ENCODE results near the gene RSL24D1.

RSL24D1 gene

DNA sequence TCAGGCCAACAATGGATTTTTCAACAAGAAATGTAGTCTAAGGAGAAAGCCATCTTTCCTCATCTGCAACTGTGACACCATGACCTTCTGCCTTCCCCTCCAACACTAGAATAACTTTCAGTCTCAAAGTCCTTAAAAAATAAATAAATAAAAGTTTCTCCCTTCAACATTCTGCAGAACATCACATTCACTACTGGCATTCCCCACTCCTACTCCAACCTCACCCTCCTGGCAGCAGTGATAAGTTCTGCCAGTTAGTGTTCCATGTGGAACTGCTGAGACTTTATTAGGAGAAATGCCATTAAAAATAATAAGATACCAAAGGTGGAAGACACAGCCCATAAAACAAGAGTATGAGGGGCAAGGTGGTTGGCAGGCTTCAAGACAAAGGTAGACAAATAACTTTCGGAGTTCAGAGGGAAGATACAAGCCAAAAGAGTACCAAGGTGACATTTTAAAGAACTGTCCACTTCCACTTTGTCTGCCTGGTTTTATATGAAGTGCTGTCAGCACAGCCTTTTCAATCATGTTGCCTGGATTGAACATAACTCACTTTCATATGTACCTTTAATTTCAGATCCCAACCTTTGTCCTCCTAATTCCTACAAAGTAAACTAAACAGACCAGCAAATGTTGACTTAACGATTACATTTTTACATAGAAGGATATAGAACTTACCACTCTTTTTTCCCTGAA, 37.5 kb upstream of the RSL24D1 start:
- Histone ChIP-seq H3K4me1 (ENCODE audit: control insufficient read depth, insufficient read depth, low read length) (0 out of 2 replicates have a peak, but pooled peaks cover 5% of the 10 kb centered on the region), H3K9ac (ENCODE audit: low read length) (no peak overlapping the region), H3K4me3 (ENCODE audit: low read depth, low read length) (no peak overlapping the region), H3K36me3 (ENCODE audit: control insufficient read depth, insufficient read depth, low read length) (no peaks in the 10 kb centered on the region), H3K9me3 (ENCODE audit: control insufficient read depth, insufficient read depth, low read depth, low read length) (no peaks in the 10 kb centered on the region), H3K27ac (ENCODE audit: low read depth, low read length) (no peak overlapping the region), H3K27me3 (ENCODE audit: control insufficient read depth, insufficient read depth, low read length) (no peaks in the 10 kb centered on the region)

DNA sequence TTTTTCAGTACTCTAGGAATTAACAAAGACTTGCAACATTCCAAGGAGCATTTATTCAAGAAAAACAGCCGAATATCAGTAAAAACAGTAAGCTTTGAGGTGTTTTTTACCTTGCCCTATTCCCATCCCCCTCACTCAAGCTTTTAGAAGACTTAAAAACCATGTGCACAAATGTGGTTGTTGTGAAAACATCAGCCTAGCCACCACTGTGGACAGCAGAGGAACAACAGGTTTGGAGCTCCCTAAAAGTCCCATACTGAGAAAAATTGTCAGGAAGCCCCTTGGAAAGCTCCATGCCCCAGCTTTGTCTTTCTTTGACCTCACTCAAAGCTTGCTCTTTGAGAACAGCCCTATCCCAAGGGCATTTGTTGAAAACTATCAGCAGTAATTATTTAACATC, 34.7 kb upstream of the RSL24D1 start:
- no peaks in the 10 kb centered on the region for H3K27me3 ChIP-seq (ENCODE audit: control insufficient read depth, insufficient read depth, low read length)
- no peak overlapping the region for H3K4me3 ChIP-seq (ENCODE audit: low read depth, low read length)
- H3K9me3 ChIP-seq (ENCODE audit: control insufficient read depth, insufficient read depth, low read depth, low read length): no peaks in the 10 kb centered on the region
- H3K4me1 ChIP-seq (ENCODE audit: control insufficient read depth, insufficient read depth, low read length): 0 out of 2 replicates have a peak, but pooled peaks cover 5% of the 10 kb centered on the region
- no peaks in the 10 kb centered on the region for H3K36me3 ChIP-seq (ENCODE audit: control insufficient read depth, insufficient read depth, low read length)
- no peak overlapping the region for H3K27ac ChIP-seq (ENCODE audit: low read depth, low read length)
- H3K9ac ChIP-seq (ENCODE audit: low read length): no peak overlapping the region

DNA sequence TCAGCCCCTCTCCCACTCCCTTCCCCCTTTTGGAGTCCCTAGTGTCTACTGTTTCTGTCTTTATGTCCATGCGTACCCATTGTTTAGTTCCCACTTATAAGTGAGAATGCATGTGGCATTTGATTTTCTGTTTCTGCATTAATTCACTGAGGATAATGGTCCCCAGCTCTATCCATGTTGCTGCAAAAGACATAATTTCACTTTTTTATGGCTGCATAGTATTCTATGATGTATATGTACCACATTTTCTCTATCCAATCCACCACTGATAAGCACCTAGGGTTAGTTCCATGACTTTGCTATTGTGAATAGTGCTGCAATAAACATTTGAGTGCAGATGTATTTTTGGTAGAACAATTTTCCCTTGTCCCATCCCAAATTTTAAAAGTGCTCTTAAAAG, 34.2 kb upstream of the RSL24D1 start:
- Histone ChIP-seq H3K4me1 (ENCODE audit: control insufficient read depth, insufficient read depth, low read length) (0 out of 2 replicates have a peak, but pooled peaks cover 5% of the 10 kb centered on the region), H3K4me3 (ENCODE audit: low read depth, low read length) (no peak overlapping the region), H3K27ac (ENCODE audit: low read depth, low read length) (no peak overlapping the region)

DNA sequence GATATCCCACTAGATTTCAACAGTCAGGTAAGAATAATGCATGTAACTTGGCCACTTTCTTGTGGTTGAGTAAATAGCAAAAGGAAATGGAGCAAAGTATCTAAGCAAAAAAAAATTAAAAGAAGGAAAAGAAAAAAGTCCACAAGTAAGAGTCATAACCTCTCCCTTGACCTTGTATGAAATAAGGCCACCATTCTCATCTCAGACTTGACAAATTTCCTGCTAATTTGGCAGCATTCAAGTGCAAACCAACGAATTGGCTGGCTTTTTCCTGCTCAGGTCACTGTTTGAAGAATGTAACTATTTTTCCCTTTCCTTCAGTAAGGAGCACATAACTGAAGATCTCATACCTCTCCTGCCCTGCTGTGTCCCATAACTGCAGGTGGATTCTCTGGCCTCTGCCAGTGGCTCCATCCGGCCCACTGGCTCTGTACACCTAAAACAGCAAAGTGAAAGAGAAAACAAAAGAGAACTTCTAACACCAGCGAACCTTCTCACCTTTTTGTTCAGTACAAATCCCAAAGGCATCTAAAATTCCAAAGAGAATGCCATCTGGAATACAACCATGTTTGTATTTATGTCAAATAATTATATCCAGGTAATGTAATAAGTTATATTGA, 33.4 kb upstream of the RSL24D1 start:
- Histone ChIP-seq H3K27me3 (ENCODE audit: control insufficient read depth, insufficient read depth, low read length) (no peaks in the 10 kb centered on the region), H3K4me3 (ENCODE audit: low read depth, low read length) (no peak overlapping the region), H3K27ac (ENCODE audit: low read depth, low read length) (no peak overlapping the region), H3K9ac (ENCODE audit: low read length) (no peak overlapping the region), H3K9me3 (ENCODE audit: control insufficient read depth, insufficient read depth, low read depth, low read length) (no peaks in the 10 kb centered on the region), H3K4me1 (ENCODE audit: control insufficient read depth, insufficient read depth, low read length) (0 out of 2 replicates have a peak, but pooled peaks cover 5% of the 10 kb centered on the region), H3K36me3 (ENCODE audit: control insufficient read depth, insufficient read depth, low read length) (no peaks in the 10 kb centered on the region)

More for the DNA sequence above, 34.2 kb upstream of the RSL24D1 start:
- no peak overlapping the region for H3K9ac ChIP-seq (ENCODE audit: low read length)
- H3K36me3 ChIP-seq (ENCODE audit: control insufficient read depth, insufficient read depth, low read length): no peaks in the 10 kb centered on the region
- no peaks in the 10 kb centered on the region for H3K27me3 ChIP-seq (ENCODE audit: control insufficient read depth, insufficient read depth, low read length)
- H3K9me3 ChIP-seq (ENCODE audit: control insufficient read depth, insufficient read depth, low read depth, low read length): no peaks in the 10 kb centered on the region

DNA sequence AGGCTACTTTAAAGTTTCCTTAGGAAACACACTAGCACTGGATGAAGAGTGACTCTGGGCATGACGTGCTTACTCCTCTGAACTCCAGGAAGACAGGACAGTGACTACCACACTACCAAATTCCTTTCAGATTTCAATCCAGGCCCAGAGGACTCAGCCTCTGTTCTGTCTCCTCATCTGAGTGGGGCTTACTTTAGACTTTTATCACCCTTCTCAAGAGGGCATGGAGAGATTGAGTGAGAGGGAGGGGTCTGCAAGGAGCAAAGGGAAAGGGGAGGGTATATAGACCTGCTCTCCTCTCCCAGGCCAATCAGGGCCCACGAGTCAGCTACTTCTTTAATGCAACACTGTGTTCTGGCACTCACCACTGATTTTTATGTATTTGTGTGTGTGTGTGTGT, 29.4 kb upstream of the RSL24D1 start:
- Histone ChIP-seq H3K36me3 (ENCODE audit: control insufficient read depth, insufficient read depth, low read length) (no peaks in the 10 kb centered on the region), H3K27me3 (ENCODE audit: control insufficient read depth, insufficient read depth, low read length) (no peaks in the 10 kb centered on the region), H3K9me3 (ENCODE audit: control insufficient read depth, insufficient read depth, low read depth, low read length) (no peaks in the 10 kb centered on the region), H3K4me3 (ENCODE audit: low read depth, low read length) (no peak overlapping the region), H3K4me1 (ENCODE audit: control insufficient read depth, insufficient read depth, low read length) (peaks cover 22% of the 10 kb centered on the region), H3K9ac (ENCODE audit: low read length) (no peak overlapping the region), H3K27ac (ENCODE audit: low read depth, low read length) (no peak overlapping the region)

DNA sequence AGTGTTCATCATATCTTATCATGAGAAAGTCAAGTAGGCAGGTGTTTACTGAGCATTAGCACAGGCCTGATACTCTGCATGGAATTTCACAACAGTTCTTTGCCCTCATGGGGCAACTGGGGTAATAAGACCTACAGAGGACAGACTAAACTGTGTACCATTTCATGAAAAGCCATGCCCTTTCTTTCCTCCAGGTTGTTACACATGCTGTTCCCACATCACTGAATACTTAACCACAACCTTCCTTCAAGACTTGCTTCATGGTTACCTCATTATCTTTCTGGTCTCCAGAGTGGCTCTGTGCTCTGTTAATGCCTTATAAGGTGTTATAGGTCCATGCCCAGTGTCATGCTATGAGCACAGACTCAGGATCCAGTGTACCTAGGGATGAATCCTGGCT, 28.2 kb upstream of the RSL24D1 start:
- Histone ChIP-seq H3K27ac (ENCODE audit: low read depth, low read length) (no peak overlapping the region), H3K9ac (ENCODE audit: low read length) (no peak overlapping the region), H3K4me3 (ENCODE audit: low read depth, low read length) (no peak overlapping the region), H3K36me3 (ENCODE audit: control insufficient read depth, insufficient read depth, low read length) (no peaks in the 10 kb centered on the region), H3K27me3 (ENCODE audit: control insufficient read depth, insufficient read depth, low read length) (no peaks in the 10 kb centered on the region), H3K9me3 (ENCODE audit: control insufficient read depth, insufficient read depth, low read depth, low read length) (no peaks in the 10 kb centered on the region), H3K4me1 (ENCODE audit: control insufficient read depth, insufficient read depth, low read length) (peaks cover 20% of the 10 kb centered on the region)

GRCh38 chr15:55222588-55222987, 25.8 kb upstream of the RSL24D1 start:
- H3K9me3 ChIP-seq (ENCODE audit: control insufficient read depth, insufficient read depth, low read depth, low read length): no peaks in the 10 kb centered on the region
- H3K27ac ChIP-seq (ENCODE audit: low read depth, low read length): no peak overlapping the region
- no peaks in the 10 kb centered on the region for H3K27me3 ChIP-seq (ENCODE audit: control insufficient read depth, insufficient read depth, low read length)
- H3K9ac ChIP-seq (ENCODE audit: low read length): no peak overlapping the region
- no peaks in the 10 kb centered on the region for H3K36me3 ChIP-seq (ENCODE audit: control insufficient read depth, insufficient read depth, low read length)
- no peak overlapping the region for H3K4me3 ChIP-seq (ENCODE audit: low read depth, low read length)
- H3K4me1 ChIP-seq (ENCODE audit: control insufficient read depth, insufficient read depth, low read length): peaks cover 20% of the 10 kb centered on the region

DNA sequence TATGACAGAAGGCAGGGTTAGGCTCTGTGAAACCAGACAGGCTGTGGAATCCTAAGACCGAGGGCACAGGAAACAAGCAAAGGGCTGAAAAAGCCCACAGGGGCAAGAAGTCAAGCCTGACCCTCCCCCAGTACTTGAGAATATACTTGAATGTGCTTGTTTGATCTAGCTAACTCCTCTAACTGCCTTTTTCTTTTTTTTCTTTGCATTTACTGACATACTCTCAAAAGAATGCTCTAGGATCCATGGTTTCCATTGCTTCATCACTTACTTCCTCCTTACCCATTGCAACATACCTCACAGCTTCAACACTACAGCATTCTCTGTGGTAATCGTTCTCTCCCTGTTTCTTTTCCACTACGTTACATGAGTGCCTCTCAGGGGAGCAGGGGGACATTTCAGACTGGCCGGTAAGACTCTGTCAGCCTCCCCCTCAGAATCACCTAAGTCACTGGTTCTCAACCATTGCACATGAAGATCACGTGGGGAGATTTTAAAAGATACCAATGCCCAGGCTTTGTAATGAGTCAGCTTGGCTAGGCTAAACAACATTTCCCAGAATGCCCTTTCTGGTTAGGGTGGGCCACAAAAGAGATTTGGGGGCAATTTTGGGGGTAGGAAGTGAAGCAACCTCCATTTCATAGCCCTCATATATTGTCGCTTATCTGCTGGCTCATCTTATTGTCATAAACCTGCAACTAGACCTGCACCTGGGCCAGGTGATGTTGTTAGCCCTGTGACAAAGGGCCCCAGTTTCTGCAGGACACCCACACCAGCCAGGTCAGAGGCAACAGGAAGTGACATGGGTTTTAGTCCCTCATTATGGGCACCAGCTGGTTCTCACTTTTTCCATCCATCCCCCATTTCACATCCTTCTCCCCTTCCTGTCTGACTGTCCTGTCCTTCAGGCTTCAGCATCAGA, 24.6 kb upstream of the RSL24D1 start:
- Histone ChIP-seq H3K27me3 (ENCODE audit: control insufficient read depth, insufficient read depth, low read length) (no peaks in the 10 kb centered on the region), H3K9ac (ENCODE audit: low read length) (no peak overlapping the region), H3K9me3 (ENCODE audit: control insufficient read depth, insufficient read depth, low read depth, low read length) (no peaks in the 10 kb centered on the region), H3K4me3 (ENCODE audit: low read depth, low read length) (no peak overlapping the region), H3K36me3 (ENCODE audit: control insufficient read depth, insufficient read depth, low read length) (no peaks in the 10 kb centered on the region), H3K4me1 (ENCODE audit: control insufficient read depth, insufficient read depth, low read length) (peaks cover 20% of the 10 kb centered on the region), H3K27ac (ENCODE audit: low read depth, low read length) (no peak overlapping the region)

- Histone ChIP-seq H3K27ac (ENCODE audit: low read depth, low read length) (no peak overlapping the region), H3K4me3 (ENCODE audit: low read depth, low read length) (no peak overlapping the region), H3K27me3 (ENCODE audit: control insufficient read depth, insufficient read depth, low read length) (no peaks in the 10 kb centered on the region), H3K9ac (ENCODE audit: low read length) (no peak overlapping the region), H3K36me3 (ENCODE audit: control insufficient read depth, insufficient read depth, low read length) (no peaks in the 10 kb centered on the region), H3K4me1 (ENCODE audit: control insufficient read depth, insufficient read depth, low read length) (peaks cover 20% of the 10 kb centered on the region), H3K9me3 (ENCODE audit: control insufficient read depth, insufficient read depth, low read depth, low read length) (no peaks in the 10 kb centered on the region)
These were observed 23.9 kb upstream of the RSL24D1 start for GRCh38 chr15:55220606-55221005.

DNA sequence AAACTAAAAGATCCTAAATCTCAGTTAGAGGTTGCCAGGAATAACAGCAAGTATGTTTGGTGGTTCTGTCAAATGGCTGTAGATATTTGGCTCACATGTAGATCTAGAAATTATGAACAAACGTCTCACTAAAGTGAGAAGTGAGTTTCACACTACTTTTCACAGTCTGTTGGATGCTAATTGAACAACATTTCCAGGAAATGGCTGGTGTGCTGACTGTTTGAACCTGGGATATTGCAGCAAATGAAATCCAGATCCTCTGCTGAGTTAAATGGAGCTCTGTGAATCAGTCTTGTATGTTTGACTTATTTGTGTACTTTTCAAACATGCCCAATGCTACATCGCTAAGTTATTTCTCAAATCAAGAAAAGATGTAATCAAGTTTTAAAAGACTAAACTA, 21.3 kb upstream of the RSL24D1 start:
- Histone ChIP-seq H3K36me3 (ENCODE audit: control insufficient read depth, insufficient read depth, low read length) (no peaks in the 10 kb centered on the region), H3K4me3 (ENCODE audit: low read depth, low read length) (no peak overlapping the region), H3K9ac (ENCODE audit: low read length) (no peak overlapping the region), H3K9me3 (ENCODE audit: control insufficient read depth, insufficient read depth, low read depth, low read length) (no peaks in the 10 kb centered on the region), H3K4me1 (ENCODE audit: control insufficient read depth, insufficient read depth, low read length) (peaks cover 20% of the 10 kb centered on the region), H3K27me3 (ENCODE audit: control insufficient read depth, insufficient read depth, low read length) (no peaks in the 10 kb centered on the region), H3K27ac (ENCODE audit: low read depth, low read length) (no peak overlapping the region)

- H3K9ac ChIP-seq (ENCODE audit: low read length): no peak overlapping the region
- H3K27me3 ChIP-seq (ENCODE audit: control insufficient read depth, insufficient read depth, low read length): no peaks in the 10 kb centered on the region
- peaks cover under 1% of the 10 kb centered on the region; the same call in 1 of the 2 replicates for H3K9me3 ChIP-seq (ENCODE audit: control insufficient read depth, insufficient read depth, low read depth, low read length)
- H3K4me1 ChIP-seq (ENCODE audit: control insufficient read depth, insufficient read depth, low read length): no peaks in the 10 kb centered on the region
- H3K27ac ChIP-seq (ENCODE audit: low read depth, low read length): no peak overlapping the region
- no peak overlapping the region for H3K4me3 ChIP-seq (ENCODE audit: low read depth, low read length)
- no peaks in the 10 kb centered on the region for H3K36me3 ChIP-seq (ENCODE audit: control insufficient read depth, insufficient read depth, low read length)
These were observed 7.7 kb upstream of the RSL24D1 start for GRCh38 chr15:55204464-55204863.
